Liver (tissue), 3 donors: ENCODE data around the gene MSH5.

Experiments used
- CTCF ChIP-seq: fragments of 150-350 bp; IDR thresholded peaks from 2 replicates; pipeline ENCODE4 v1.5.1; 2017; ENCODE audit warnings: improper control_type of control experiment, low read depth, low read length; ENCODE audit not compliant: missing input control
- EGR1 ChIP-seq, 2 donors: IDR thresholded peaks; 2 replicates each; pipeline ENCODE4 v1.6.1; 2016 to 2018; ENCODE audit warnings: antibody characterized with exemption in 2 of 2, low read depth in 2 of 2
- GABPA ChIP-seq, 2 donors: IDR thresholded peaks in 1 of 2; conservative IDR thresholded peaks in 1 of 2; 2 replicates each; pipeline ENCODE4 v1.6.1; 2016; ENCODE audit warnings: antibody characterized with exemption in 2 of 2, mild to moderate bottlenecking in 1 of 2, moderate library complexity in 1 of 2
- MAX ChIP-seq: IDR thresholded peaks from 2 replicates; pipeline ENCODE4 v1.6.1; 2016; ENCODE audit warnings: antibody characterized with exemption
- NR2F2 ChIP-seq: IDR thresholded peaks from 2 replicates; pipeline ENCODE4 v1.6.1; 2016; ENCODE audit warnings: antibody characterized with exemption
- RAD21 ChIP-seq, 2 donors: IDR thresholded peaks; 2 replicates each; pipeline ENCODE4 v1.6.1; 2016; ENCODE audit warnings: antibody characterized with exemption in 2 of 2, mild to moderate bottlenecking in 2 of 2
- TAF1 ChIP-seq: conservative IDR thresholded peaks from 2 replicates; pipeline ENCODE4 v1.6.1; 2016; ENCODE audit warnings: antibody characterized with exemption, mild to moderate bottlenecking
- YY1 ChIP-seq: IDR thresholded peaks from 2 replicates; pipeline ENCODE4 v1.6.1; 2016; ENCODE audit warnings: antibody characterized with exemption, mild to moderate bottlenecking
- donor health status: healthy.
- donor health status: healthy.

GRCh38 chr6:31762356-31762755 lies 22.6 kb downstream of the MSH5 start, which contains the start of gene SAPCD1:
- no peak for TF ChIP-seq NR2F2
- TF ChIP-seq CTCF: no peak
- no peak for TF ChIP-seq GABPA (IDR thresholded peaks at IDR 0.05 in 1 of 2, conservative IDR thresholded peaks at IDR 0.05 in 1 of 2)
- TF ChIP-seq MAX: no peak
- no peak for TF ChIP-seq EGR1 (IDR thresholded peaks at IDR 0.05; ENCODE audit: low read depth in 2 of 2)
- no peak for TF ChIP-seq YY1
- TF ChIP-seq RAD21 (IDR thresholded peaks at IDR 0.05): no peak
- no peak for TF ChIP-seq TAF1
